Upper lobe of left lung (tissue), 6 donors: ENCODE results near the gene ZDHHC1. TPM values are rescaled to one million over a fixed set of nuclear protein-coding genes. Genes with fewer than 3 reads are reported as not detected.

Experiments used
- ATAC-seq, 2 donors: fragments of 200-7000 bp; cut with Tn5 transposase; one replicate each; pipeline ENCODE4 v1.9.1; 2022; ENCODE audit warnings: mild to moderate bottlenecking in 2 of 2, moderate library complexity in 2 of 2; ENCODE audit not compliant: low FRiP score in 2 of 2
- DNase-seq, 2 donors: peaks; one replicate each; pipeline ENCODE4 v3.0.0-alpha.2; 2019 to 2020
- H3K27ac ChIP-seq, 4 donors: fragments of 200-600 bp; sonication (generic); one replicate each; pipeline ENCODE4 v1.5.1; 2016 to 2019
- H3K27me3 ChIP-seq, 4 donors: fragments of 200-600 bp; sonication (generic); one replicate each; pipeline ENCODE4 v1.5.1; 2017 to 2019
- H3K36me3 ChIP-seq, 4 donors: fragments of 200-600 bp; sonication (generic); one replicate each; pipeline ENCODE4 v1.5.1; 2016 to 2019
- H3K4me1 ChIP-seq, 4 donors: fragments of 200-600 bp; sonication (generic); one replicate each; pipeline ENCODE4 v1.5.1; 2018 to 2019
- H3K4me3 ChIP-seq, 4 donors: fragments of 200-600 bp; sonication (generic); one replicate each; pipeline ENCODE4 v1.5.1; 2017 to 2019; ENCODE audit warnings: mild to moderate bottlenecking in 2 of 4, moderate library complexity in 1 of 4
- H3K9me3 ChIP-seq, 4 donors: fragments of 200-600 bp; sonication (generic); one replicate each; pipeline ENCODE4 v1.5.1; 2018 to 2019
- EP300 ChIP-seq, 4 donors: sonication (generic); formaldehyde crosslinking; IDR thresholded peaks; one replicate each; pipeline ENCODE4 v1.5.1; 2017; ENCODE audit warnings: antibody characterized with exemption in 4 of 4, control low read depth in 2 of 4
- POLR2A ChIP-seq, 4 donors: fragments of 450-650 bp; IDR thresholded peaks; one replicate each; pipeline ENCODE4 v1.5.1; 2016 to 2017; ENCODE audit warnings: antibody characterized with exemption in 4 of 4, mild to moderate bottlenecking in 2 of 4
- POLR2AphosphoS5 ChIP-seq, 2 donors: sonication (generic); formaldehyde crosslinking; IDR thresholded peaks; one replicate each; pipeline ENCODE4 v1.5.1; 2017; ENCODE audit warnings: antibody characterized with exemption in 2 of 2
- WGBS, 2 donors: methylation state at CpG; one replicate each; pipeline ENCODE4 v1.1.5; 2017 to 2018; 5-methylcytosine and 5-hydroxymethylcytosine counted together
- total RNA-seq, 6 donors: library from RNA; depleted of rRNA in 4 of 6; stranded (reverse); fragments of >200 nt in 4 of 6; gene quantifications; one replicate each; pipeline versions ENCODE4 v1.1.0 to v1.2.1, GENCODE V29; 2016 to 2021
- TF ChIP-seq, protein P1 (sequence below), 6 experiments: fragments of 450-650 bp in 4 of 6; fragments of 200-600 bp in 2 of 6; sonication (generic) in 2 of 6; IDR thresholded peaks; one replicate each; pipeline ENCODE4 v1.5.1; 2016 to 2019; ENCODE audit warnings: antibody characterized with exemption in 6 of 6
- donor health status: DM: no; HTN: no; CAD: no; lungs with moderate emphysema.
- donor health status: DM: no; HTN: yes; CAD: no; lungs with severe emphysema.

ZDHHC1 gene
- total RNA-seq, 6 donors from 2014 or later: 14.7 to 49.2 (median 21.4) TPM

GRCh38 chr16:67395105-67395457, 21.2 kb downstream of the ZDHHC1 start:
- H3K4me1 ChIP-seq: peaks cover 54 to 88% (median 71%) of the 10 kb centered on the region in 4 donors
- no peaks in the 10 kb centered on the region for H3K36me3 ChIP-seq
- no peak for ATAC-seq
- H3K4me3 ChIP-seq: peak overlapping the region in 2 of 4 donors; percentile 1 to 51
- peak overlapping the region in 3 of 4 donors; percentile 65 to 69 (median 65) for H3K27ac ChIP-seq
- H3K9me3 ChIP-seq: no peaks in the 10 kb centered on the region
- no peak for TF ChIP-seq POLR2AphosphoS5 (IDR thresholded peaks at IDR 0.05)
- TF ChIP-seq POLR2A (IDR thresholded peaks at IDR 0.05): no peak
- TF ChIP-seq, protein P1, sequence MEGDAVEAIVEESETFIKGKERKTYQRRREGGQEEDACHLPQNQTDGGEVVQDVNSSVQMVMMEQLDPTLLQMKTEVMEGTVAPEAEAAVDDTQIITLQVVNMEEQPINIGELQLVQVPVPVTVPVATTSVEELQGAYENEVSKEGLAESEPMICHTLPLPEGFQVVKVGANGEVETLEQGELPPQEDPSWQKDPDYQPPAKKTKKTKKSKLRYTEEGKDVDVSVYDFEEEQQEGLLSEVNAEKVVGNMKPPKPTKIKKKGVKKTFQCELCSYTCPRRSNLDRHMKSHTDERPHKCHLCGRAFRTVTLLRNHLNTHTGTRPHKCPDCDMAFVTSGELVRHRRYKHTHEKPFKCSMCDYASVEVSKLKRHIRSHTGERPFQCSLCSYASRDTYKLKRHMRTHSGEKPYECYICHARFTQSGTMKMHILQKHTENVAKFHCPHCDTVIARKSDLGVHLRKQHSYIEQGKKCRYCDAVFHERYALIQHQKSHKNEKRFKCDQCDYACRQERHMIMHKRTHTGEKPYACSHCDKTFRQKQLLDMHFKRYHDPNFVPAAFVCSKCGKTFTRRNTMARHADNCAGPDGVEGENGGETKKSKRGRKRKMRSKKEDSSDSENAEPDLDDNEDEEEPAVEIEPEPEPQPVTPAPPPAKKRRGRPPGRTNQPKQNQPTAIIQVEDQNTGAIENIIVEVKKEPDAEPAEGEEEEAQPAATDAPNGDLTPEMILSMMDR (IDR thresholded peaks at IDR 0.05): no peak
- no peak for TF ChIP-seq EP300 (IDR thresholded peaks at IDR 0.05)
- peaks cover 0 to 13% (median 2%) of the 10 kb centered on the region in 4 donors for H3K27me3 ChIP-seq
- DNase-seq: no peak
- WGBS, 2 donors: 56 to 83% methylated on average over 2 to 10 of the region's 10 CpGs

DNA sequence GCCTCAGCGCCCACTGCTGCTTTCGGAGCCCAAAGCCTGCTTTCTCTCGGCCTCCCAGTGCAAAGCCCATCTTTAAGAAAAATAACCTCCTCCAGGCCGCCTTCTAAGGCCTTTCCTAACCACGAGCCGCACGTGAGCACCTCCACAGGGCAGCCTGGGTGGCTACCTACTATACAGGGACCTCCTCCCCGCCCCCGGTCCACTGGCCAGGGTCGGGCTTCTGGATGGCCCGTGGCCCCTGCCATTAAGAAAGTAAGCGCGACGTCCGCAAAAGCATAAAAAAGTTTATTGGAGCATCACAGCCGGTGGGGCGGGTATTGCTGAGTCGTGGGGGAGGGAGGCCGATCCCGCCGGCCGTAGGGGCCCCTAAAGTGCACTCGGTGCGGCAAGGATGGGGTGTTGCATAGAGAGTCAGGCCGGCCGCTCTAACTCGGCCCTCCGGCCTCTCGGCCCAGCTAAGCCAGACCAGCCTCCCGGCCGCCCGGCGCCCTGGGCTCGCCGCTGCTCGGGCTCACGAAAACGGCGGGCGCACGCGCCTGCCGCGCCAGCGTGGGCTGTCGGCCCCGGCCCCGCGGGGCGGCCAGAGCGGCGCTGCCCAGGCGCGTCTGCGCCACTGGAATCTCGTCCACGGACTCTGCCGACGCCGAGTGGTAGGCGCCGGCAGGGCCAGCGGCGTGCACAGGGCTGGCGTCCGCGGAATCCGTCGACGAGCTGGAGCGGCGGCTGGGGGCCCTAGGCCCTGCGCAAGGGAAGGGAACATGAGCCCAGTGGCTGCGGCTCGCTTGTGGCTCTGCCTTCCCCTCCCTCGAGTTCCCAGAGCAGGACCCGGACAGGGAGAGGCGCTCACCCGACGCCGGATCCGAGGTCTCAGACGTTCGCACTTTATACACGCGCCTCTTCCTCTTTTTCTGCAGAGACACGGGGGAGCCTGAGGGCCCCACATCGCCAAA, 21.8 kb downstream of the ZDHHC1 start:
- Histone ChIP-seq H3K36me3 (no peaks in the 10 kb centered on the region), H3K9me3 (no peaks in the 10 kb centered on the region), H3K4me3 (peak overlapping the region in 3 of 4 donors; percentile 37 to 65 (median 51)), H3K27me3 (peaks cover 0 to 13% (median 2%) of the 10 kb centered on the region in 4 donors), H3K27ac (peak overlapping the region; percentile 65 to 76 (median 68)), H3K4me1 (peaks cover 51 to 88% (median 69%) of the 10 kb centered on the region in 4 donors)
- 47 to 51% methylated on average over 43 to 86 of the region's 88 CpGs for WGBS, 2 donors
- TF ChIP-seq POLR2A (IDR thresholded peaks at IDR 0.05) (no peak), POLR2AphosphoS5 (IDR thresholded peaks at IDR 0.05) (no peak), EP300 (IDR thresholded peaks at IDR 0.05) (no peak)
- TF ChIP-seq, protein P1 (IDR thresholded peaks at IDR 0.05): no peak
- ATAC-seq (no peak), DNase-seq (peak in 1 of 2 donors; percentile 87)

DNA sequence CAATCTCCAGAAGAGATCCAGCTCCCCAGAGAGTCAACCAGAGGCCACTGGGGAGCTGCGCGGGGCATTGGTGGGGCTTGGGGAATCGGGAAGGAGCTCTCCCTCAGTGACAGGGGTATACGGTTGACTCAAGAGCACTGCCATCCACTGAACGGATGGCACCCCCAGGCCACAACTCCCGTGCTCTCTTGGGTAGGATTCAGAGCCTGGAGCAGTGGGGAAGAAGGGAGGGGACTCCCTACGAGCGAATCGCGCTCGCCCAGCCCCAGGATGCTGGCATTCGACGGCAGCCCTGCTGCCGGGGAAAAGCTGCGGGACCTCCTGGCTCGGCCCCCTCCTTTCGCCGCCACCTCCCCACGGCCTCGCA, 22.5 kb downstream of the ZDHHC1 start:
- DNase-seq (no peak), ATAC-seq (no peak)
- peak overlapping the region; percentile 65 to 76 (median 68) for H3K27ac ChIP-seq
- no peaks in the 10 kb centered on the region for H3K36me3 ChIP-seq
- H3K27me3 ChIP-seq: peaks cover 0 to 13% (median 2%) of the 10 kb centered on the region in 4 donors
- TF ChIP-seq POLR2AphosphoS5 (IDR thresholded peaks at IDR 0.05) (no peak), POLR2A (IDR thresholded peaks at IDR 0.05) (no peak), EP300 (IDR thresholded peaks at IDR 0.05) (no peak)
- TF ChIP-seq, protein P1 (IDR thresholded peaks at IDR 0.05): no peak
- H3K4me1 ChIP-seq: peaks cover 47 to 81% (median 63%) of the 10 kb centered on the region in 4 donors
- no peaks in the 10 kb centered on the region for H3K9me3 ChIP-seq
- 12 to 23% methylated on average over 15 to 16 of the region's 20 CpGs for WGBS, 2 donors
- H3K4me3 ChIP-seq: peak overlapping the region in 3 of 4 donors; percentile 37 to 65 (median 51)

DNA sequence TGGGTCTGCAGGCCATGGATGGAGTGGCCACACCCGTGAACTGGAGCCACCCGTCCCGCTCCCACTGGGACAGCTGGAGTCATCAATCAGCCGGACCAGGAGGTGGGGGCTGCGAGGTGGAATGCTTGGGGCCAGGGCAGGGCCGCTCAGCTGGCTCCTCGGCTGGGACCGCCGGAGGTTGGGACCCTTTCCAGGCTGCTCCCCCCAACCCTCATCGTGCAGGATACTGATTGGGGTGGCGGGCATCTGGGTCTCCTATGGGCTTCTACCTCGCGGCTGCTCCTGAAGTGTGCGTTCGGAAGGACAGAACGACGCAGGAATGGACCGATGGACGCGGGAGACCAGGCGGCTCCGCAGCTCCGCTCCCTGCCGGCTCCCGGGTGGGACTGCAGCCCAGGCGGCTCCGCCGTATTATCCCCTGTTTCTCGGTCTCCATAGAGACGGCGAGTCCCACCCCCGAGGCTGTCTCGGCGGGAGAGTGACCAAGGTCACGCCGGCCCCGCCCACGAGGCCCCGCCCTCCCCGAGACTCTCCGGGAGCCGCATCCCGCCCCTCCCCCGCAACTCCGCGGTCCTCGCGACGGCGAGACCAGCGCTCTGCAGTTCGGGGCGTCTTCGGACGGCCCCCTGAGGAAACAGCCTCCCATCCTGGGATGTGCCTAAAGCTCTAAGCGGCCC, 23.0 kb downstream of the ZDHHC1 start, which contains the start of gene TPPP3:
Gene TPPP3, minus strand, starts transcription at position 388 of the 677 bp plus-strand sequence. CDS start 2,387 bp downstream, outside the sequence.
- Histone ChIP-seq H3K27me3 (peaks cover 0 to 13% (median 2%) of the 10 kb centered on the region in 4 donors), H3K36me3 (no peaks in the 10 kb centered on the region), H3K4me1 (peaks cover 47 to 76% (median 63%) of the 10 kb centered on the region in 4 donors), H3K4me3 (peak within 1 kb of the TSS in 3 of 4 donors; percentile 37 to 65 (median 51)), H3K27ac (peak within 1 kb of the TSS; percentile 65 to 76 (median 68)), H3K9me3 (no peaks in the 10 kb centered on the region)
- TF ChIP-seq POLR2A (IDR thresholded peaks at IDR 0.05) (peak in 2 of 4 donors; percentile 33 to 48), EP300 (IDR thresholded peaks at IDR 0.05) (peak in 1 of 4 donors; percentile 3), POLR2AphosphoS5 (IDR thresholded peaks at IDR 0.05) (peak in 1 of 2 donors; percentile 57)
- TF ChIP-seq, protein P1 (IDR thresholded peaks at IDR 0.05): peak; percentile 67 to 93 (median 84)
- peak; percentile 89 to 97 for DNase-seq
- WGBS, 2 donors: 12% methylated on average over 40 of the region's 56 CpGs; no CpG with 5 or more reads in 1 of the 2 donors
- ATAC-seq: peak; percentile 81 to 83
